ENCODE results near the gene HLF. TPM values are rescaled to one million over a fixed set of nuclear protein-coding genes. Genes with fewer than 3 reads are reported as not detected.

HLF gene
- total and polyA plus RNA-seq, 2 experiments from 2014 or later = 0.28 TPM; not detected in 1

DNA sequence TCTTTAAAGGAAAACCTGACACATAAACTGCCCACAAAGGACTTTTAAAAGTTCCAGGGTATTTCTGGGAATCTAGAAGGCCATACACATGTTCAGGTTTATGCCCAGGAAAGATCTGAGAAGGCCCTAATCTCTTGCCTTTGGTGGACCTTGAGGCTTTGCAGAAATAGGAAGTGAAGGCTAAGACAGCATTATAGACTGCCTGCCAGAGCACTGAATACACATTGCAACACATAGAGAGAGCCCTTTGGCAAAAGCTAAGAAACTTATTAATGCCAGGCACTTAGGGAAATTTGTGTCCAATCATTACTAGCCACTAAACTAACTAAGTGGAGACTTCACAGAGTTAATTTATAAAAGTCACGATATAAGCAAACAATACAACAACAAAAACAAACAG, 86.5 kb downstream of the HLF start (continued):
- TF ChIP-seq JUNB (IDR thresholded peaks at IDR 0.05; ENCODE audit: unreplicated experiment) = no peak
- TF ChIP-seq STAT1 (IDR thresholded peaks at IDR 0.05; ENCODE audit: unreplicated experiment) = no peak
- no peak for TF ChIP-seq REST (IDR thresholded peaks at IDR 0.05; ENCODE audit: unreplicated experiment)
- TF ChIP-seq POLR2AphosphoS5 (IDR thresholded peaks at IDR 0.05; ENCODE audit: low read depth) = no peak
- no peak for TF ChIP-seq ETS1 (IDR thresholded peaks at IDR 0.05)

DNA sequence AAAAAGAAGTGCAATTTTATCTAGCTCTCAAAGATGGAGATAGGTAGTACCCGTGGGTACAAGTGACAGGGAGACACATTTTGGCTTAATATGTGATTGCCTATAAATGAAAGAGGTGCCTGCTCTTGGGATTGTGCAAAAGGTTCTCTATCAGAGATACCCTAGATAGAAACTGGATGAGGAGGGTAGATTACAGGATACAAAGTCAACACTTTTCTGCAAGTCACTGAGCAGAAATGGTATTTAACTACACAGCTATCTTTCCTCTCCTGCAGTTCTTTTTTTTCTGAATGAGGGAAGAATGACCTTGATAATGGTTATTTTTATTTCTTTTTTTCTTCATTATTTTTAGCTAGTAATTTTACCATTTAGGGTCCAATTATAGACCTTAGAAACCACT, 89.2 kb downstream of the HLF start:
- Histone ChIP-seq H3K4me2 (no peak overlapping the region), H3K9me2 (ENCODE audit: insufficient read depth) (peaks cover 4% of the 10 kb centered on the region; the same call in 1 of the 2 replicates), H3K4me3 (no peak overlapping the region), H3K36me3 (ENCODE audit: insufficient read depth) (no peaks in the 10 kb centered on the region), H3K27me3 (ENCODE audit: insufficient read depth) (no peaks in the 10 kb centered on the region), H3K79me2 (replicated peaks; ENCODE audit: insufficient read depth) (no peaks in the 10 kb centered on the region), H4K20me1 (replicated peaks; ENCODE audit: insufficient read depth) (no peaks in the 10 kb centered on the region), H3K27ac (ENCODE audit: low read depth) (no peak overlapping the region), H3F3A (replicated peaks; ENCODE audit: low read depth) (no peaks in the 10 kb centered on the region), H3K4me1 (ENCODE audit: insufficient read depth) (peaks cover 14% of the 10 kb centered on the region), H2AFZ (no peak overlapping the region)
- ATAC-seq (no peak), DNase-seq (ENCODE audit: low spot score) (no peak)
- Mint-ChIP-seq H3K36me3 (ENCODE audit: low read depth) (no peaks in the 10 kb centered on the region), H3K4me3 (no peak overlapping the region), H3K27ac (no peak overlapping the region), H3K9me3 (no peaks in the 10 kb centered on the region; the same call in 2 of the 3 replicates), H3K27me3 (ENCODE audit: insufficient read depth, low read depth, poor library complexity) (peaks cover 7% of the 10 kb centered on the region), H3K4me1 (peaks cover 27% of the 10 kb centered on the region)
- TF ChIP-seq, protein P1, sequence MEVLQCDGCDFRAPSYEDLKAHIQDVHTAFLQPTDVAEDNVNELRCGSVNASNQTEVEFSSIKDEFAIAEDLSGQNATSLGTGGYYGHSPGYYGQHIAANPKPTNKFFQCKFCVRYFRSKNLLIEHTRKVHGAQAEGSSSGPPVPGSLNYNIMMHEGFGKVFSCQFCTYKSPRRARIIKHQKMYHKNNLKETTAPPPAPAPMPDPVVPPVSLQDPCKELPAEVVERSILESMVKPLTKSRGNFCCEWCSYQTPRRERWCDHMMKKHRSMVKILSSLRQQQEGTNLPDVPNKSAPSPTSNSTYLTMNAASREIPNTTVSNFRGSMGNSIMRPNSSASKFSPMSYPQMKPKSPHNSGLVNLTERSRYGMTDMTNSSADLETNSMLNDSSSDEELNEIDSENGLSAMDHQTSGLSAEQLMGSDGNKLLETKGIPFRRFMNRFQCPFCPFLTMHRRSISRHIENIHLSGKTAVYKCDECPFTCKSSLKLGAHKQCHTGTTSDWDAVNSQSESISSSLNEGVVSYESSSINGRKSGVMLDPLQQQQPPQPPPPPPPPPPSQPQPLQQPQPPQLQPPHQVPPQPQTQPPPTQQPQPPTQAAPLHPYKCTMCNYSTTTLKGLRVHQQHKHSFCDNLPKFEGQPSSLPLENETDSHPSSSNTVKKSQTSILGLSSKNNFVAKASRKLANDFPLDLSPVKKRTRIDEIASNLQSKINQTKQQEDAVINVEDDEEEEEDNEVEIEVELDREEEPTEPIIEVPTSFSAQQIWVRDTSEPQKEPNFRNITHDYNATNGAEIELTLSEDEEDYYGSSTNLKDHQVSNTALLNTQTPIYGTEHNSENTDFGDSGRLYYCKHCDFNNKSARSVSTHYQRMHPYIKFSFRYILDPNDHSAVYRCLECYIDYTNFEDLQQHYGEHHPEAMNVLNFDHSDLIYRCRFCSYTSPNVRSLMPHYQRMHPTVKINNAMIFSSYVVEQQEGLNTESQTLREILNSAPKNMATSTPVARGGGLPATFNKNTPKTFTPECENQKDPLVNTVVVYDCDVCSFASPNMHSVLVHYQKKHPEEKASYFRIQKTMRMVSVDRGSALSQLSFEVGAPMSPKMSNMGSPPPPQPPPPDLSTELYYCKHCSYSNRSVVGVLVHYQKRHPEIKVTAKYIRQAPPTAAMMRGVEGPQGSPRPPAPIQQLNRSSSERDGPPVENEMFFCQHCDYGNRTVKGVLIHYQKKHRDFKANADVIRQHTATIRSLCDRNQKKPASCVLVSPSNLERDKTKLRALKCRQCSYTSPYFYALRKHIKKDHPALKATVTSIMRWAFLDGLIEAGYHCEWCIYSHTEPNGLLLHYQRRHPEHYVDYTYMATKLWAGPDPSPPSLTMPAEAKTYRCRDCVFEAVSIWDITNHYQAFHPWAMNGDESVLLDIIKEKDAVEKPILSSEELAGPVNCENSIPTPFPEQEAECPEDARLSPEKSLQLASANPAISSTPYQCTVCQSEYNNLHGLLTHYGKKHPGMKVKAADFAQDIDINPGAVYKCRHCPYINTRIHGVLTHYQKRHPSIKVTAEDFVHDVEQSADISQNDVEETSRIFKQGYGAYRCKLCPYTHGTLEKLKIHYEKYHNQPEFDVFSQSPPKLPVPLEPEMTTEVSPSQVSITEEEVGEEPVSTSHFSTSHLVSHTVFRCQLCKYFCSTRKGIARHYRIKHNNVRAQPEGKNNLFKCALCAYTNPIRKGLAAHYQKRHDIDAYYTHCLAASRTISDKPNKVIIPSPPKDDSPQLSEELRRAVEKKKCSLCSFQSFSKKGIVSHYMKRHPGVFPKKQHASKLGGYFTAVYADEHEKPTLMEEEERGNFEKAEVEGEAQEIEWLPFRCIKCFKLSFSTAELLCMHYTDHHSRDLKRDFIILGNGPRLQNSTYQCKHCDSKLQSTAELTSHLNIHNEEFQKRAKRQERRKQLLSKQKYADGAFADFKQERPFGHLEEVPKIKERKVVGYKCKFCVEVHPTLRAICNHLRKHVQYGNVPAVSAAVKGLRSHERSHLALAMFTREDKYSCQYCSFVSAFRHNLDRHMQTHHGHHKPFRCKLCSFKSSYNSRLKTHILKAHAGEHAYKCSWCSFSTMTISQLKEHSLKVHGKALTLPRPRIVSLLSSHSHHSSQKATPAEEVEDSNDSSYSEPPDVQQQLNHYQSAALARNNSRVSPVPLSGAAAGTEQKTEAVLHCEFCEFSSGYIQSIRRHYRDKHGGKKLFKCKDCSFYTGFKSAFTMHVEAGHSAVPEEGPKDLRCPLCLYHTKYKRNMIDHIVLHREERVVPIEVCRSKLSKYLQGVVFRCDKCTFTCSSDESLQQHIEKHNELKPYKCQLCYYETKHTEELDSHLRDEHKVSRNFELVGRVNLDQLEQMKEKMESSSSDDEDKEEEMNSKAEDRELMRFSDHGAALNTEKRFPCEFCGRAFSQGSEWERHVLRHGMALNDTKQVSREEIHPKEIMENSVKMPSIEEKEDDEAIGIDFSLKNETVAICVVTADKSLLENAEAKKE (CRISPR knock-in tag; IDR thresholded peaks at IDR 0.05) = no peak
- TF ChIP-seq ETS1 (IDR thresholded peaks at IDR 0.05) (no peak), EZH2 (IDR thresholded peaks at IDR 0.05; ENCODE audit: low read depth, unreplicated experiment) (no peak), ZNF114 (CRISPR knock-in tag; IDR thresholded peaks at IDR 0.05) (no peak), EZH2phosphoT487 (IDR thresholded peaks at IDR 0.05; ENCODE audit: unreplicated experiment) (no peak), POLR2AphosphoS5 (IDR thresholded peaks at IDR 0.05; ENCODE audit: low read depth) (no peak), JUNB (IDR thresholded peaks at IDR 0.05; ENCODE audit: unreplicated experiment) (no peak), CREB1 (CRISPR knock-in tag; IDR thresholded peaks at IDR 0.05; ENCODE audit: low read depth) (no peak)
- TF ChIP-seq, protein P2, sequence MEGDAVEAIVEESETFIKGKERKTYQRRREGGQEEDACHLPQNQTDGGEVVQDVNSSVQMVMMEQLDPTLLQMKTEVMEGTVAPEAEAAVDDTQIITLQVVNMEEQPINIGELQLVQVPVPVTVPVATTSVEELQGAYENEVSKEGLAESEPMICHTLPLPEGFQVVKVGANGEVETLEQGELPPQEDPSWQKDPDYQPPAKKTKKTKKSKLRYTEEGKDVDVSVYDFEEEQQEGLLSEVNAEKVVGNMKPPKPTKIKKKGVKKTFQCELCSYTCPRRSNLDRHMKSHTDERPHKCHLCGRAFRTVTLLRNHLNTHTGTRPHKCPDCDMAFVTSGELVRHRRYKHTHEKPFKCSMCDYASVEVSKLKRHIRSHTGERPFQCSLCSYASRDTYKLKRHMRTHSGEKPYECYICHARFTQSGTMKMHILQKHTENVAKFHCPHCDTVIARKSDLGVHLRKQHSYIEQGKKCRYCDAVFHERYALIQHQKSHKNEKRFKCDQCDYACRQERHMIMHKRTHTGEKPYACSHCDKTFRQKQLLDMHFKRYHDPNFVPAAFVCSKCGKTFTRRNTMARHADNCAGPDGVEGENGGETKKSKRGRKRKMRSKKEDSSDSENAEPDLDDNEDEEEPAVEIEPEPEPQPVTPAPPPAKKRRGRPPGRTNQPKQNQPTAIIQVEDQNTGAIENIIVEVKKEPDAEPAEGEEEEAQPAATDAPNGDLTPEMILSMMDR (conservative IDR thresholded peaks at IDR 0.05; ENCODE audit: low read depth in 2 of 2) = no peak

All from GM23338 (cell line).